ENCODE results near the gene IL4R.

DNA sequence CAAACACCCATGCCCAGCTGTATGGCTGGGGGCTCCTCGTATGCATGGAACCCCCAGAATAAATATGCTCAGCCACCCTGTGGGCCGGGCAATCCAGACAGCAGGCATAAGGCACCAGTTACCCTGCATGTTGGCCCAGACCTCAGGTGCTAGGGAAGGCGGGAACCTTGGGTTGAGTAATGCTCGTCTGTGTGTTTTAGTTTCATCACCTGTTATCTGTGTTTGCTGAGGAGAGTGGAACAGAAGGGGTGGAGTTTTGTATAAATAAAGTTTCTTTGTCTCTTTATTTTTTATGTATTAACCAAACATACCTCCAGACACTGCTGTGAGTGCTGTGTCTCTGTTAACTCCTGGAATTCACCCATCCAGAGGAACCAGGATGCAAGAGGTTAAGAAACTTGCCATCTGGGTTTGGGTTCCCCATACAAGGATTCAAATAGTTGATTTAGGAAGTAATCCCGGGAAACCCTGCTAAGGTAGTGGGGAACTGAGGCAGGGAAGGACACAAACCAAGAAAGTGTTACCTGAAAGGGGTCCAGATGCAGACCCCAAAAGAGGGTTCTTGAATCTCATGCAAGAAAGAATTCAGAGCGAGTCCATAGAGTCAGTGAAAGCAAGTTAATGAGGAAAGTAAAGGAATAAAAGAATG lies 50.8 kb downstream of the IL4R start:
- no peak for TF ChIP-seq CTCF (IDR thresholded peaks at IDR 0.05 in 8 of 11, conservative IDR thresholded peaks at IDR 0.05 in 3 of 11)
- no peak for TF ChIP-seq POLR2AphosphoS5 (IDR thresholded peaks at IDR 0.05)
- no peak for TF ChIP-seq POLR2A (IDR thresholded peaks at IDR 0.05)

All from spleen (tissue), 7 donors.